HCT116 (cell line): ENCODE measurements around the gene RGPD8. TPM values are rescaled to one million over a fixed set of nuclear protein-coding genes. Genes with fewer than 3 reads are reported as not detected.

Experiments
- ATAC-seq: fragments of 200-7000 bp; cut with Tn5 transposase; 2 replicates; pipeline ENCODE4 v1.9.1; 2020; ENCODE audit warnings: mild to moderate bottlenecking, moderate library complexity
- BruUV-seq: library from RNA; stranded (reverse); fragments of 400-500 nt; replicated peaks from 2 replicates; lab custom pipeline; 2021; lab: Mats Ljungman, UMichigan
- CTCF ChIA-PET: fragments of 300-600 bp; sonication (Branson Sonifier 250); formaldehyde crosslinking; loops from one replicate; lab custom pipeline; 2021; ENCODE audit warnings: antibody characterized with exemption; lab: Charles Lee
- POLR2A ChIA-PET: fragments of 300-600, 350-600 bp; sonication (Branson Sonifier 250); formaldehyde crosslinking; loops from one replicate; lab custom pipeline; 2021; ENCODE audit warnings: antibody characterized with exemption; lab: Charles Lee
- RAD21 ChIA-PET, 2 experiments: fragments of 300-600 bp; sonication (Branson Sonifier 250); formaldehyde crosslinking; loops; one replicate each; lab custom pipeline; 2023; ENCODE audit warnings: low total read pairs in 2 of 2; ENCODE audit not compliant: uncharacterized antibody in 2 of 2, unreplicated experiment in 2 of 2, low non-redundant PET in 1 of 2; lab: Charles Lee
- DNase-seq: peaks from one replicate; pipeline ENCODE4 v3.0.0-alpha.2; 2010; ENCODE audit warnings: low read depth, low spot score
- H2AFZ ChIP-seq: fragments of 200-600 bp; shearing (Covaris generic), sonication (generic); 2 replicates; pipeline ENCODE4 v1.6.1; 2017; ENCODE audit warnings: low read depth, mixed run types, mixed read lengths, antibody characterized with exemption, low read length; ENCODE audit not compliant: poor library complexity, severe bottlenecking
- H3K27ac ChIP-seq: 2 replicates; pipeline ENCODE4 v1.5.1; 2012; ENCODE audit warnings: low read depth, low read length
- H3K27me3 ChIP-seq: fragments of 200-600 bp; sonication (generic); 2 replicates; pipeline ENCODE4 v1.6.1; 2016; ENCODE audit warnings: mixed run types, low read length, mixed read lengths; ENCODE audit not compliant: insufficient read depth
- H3K36me3 ChIP-seq, 2 experiments: fragments of 200-500 bp in 1 of 2; fragments of 200-600 bp in 1 of 2; sonication (Bioruptor generic) in 1 of 2; sonication (generic) in 1 of 2; 2 replicates each; pipeline versions ENCODE4 v1.5.1 to v1.6.1; 2014 to 2016; ENCODE audit warnings: low read length in 2 of 2, inconsistent platforms in 1 of 2, mixed read lengths in 1 of 2, mixed run types in 1 of 2; ENCODE audit not compliant: insufficient read depth in 2 of 2, control insufficient read depth in 1 of 2
- H3K4me1 ChIP-seq, 2 experiments: fragments of 200-600 bp in 1 of 2; sonication (generic) in 1 of 2; 2 replicates each; pipeline versions ENCODE4 v1.5.1 to v1.6.1; 2012 to 2017; ENCODE audit warnings: low read length in 2 of 2, inconsistent platforms in 1 of 2, mild to moderate bottlenecking in 1 of 2, mixed read lengths in 1 of 2, mixed run types in 1 of 2, moderate library complexity in 1 of 2; ENCODE audit not compliant: insufficient read depth in 2 of 2, control insufficient read depth in 1 of 2
- H3K4me2 ChIP-seq: fragments of 200-600 bp; sonication (generic); 2 replicates; pipeline ENCODE4 v1.6.1; 2017; ENCODE audit warnings: mixed run types, low read length, mixed read lengths
- H3K4me3 ChIP-seq, 2 experiments: fragments of 200-600 bp in 1 of 2; sonication (generic) in 1 of 2; replicated peaks in 1 of 2; 2 replicates each; pipeline ENCODE4 v1.5.1; 2011 to 2016; ENCODE audit warnings: low read length in 2 of 2, control low read depth in 1 of 2, low read depth in 1 of 2, mild to moderate bottlenecking in 1 of 2, mixed read lengths in 1 of 2, mixed run types in 1 of 2
- H3K79me2 ChIP-seq: fragments of 200-600 bp; sonication (generic); 2 replicates; pipeline ENCODE4 v1.6.1; 2017; ENCODE audit warnings: mild to moderate bottlenecking, mixed run types, low read length, moderate library complexity, mixed read lengths; ENCODE audit not compliant: insufficient read depth
- H3K9ac ChIP-seq: fragments of 200-600 bp; sonication (generic); 2 replicates; pipeline ENCODE4 v1.6.1; 2016; ENCODE audit warnings: low read length, mixed read lengths
- H3K9me2 ChIP-seq: fragments of 200-600 bp; sonication (generic), shearing (Covaris generic); 2 replicates; pipeline ENCODE4 v1.6.1; 2017; ENCODE audit warnings: mixed run types, mild to moderate bottlenecking, moderate library complexity; ENCODE audit not compliant: insufficient read depth
- H3K9me3 ChIP-seq, 2 experiments: fragments of 200-500 bp in 1 of 2; fragments of 200-600 bp in 1 of 2; sonication (Bioruptor generic) in 1 of 2; sonication (generic) in 1 of 2; 2 replicates each; pipeline ENCODE4 v1.6.1; 2014 to 2017; ENCODE audit warnings: low read length in 2 of 2, mixed read lengths in 2 of 2, inconsistent platforms in 1 of 2, low read depth in 1 of 2, mild to moderate bottlenecking in 1 of 2, mixed run types in 1 of 2, moderate library complexity in 1 of 2; ENCODE audit not compliant: control insufficient read depth in 1 of 2, insufficient read depth in 1 of 2
- H4K20me1 ChIP-seq: fragments of 200-600 bp; sonication (generic), shearing (Covaris generic); 2 replicates; pipeline ENCODE4 v1.6.1; 2017; ENCODE audit warnings: mixed run types, mild to moderate bottlenecking, moderate library complexity; ENCODE audit not compliant: insufficient read depth
- CEBPB ChIP-seq: IDR thresholded peaks from 2 replicates; pipeline ENCODE4 v1.6.1; 2012; ENCODE audit warnings: low read depth
- CTCF ChIP-seq, 3 experiments: fragments of 200-600 bp in 1 of 3; sonication (generic) in 1 of 3; IDR thresholded peaks in 2 of 3; conservative IDR thresholded peaks in 1 of 3; 2 replicates each; pipeline ENCODE4 v1.5.1; 2012 to 2017; ENCODE audit warnings: low read depth in 2 of 3, low read length in 2 of 3, antibody characterized with exemption in 1 of 3, borderline replicate concordance in 1 of 3, control low read depth in 1 of 3, mild to moderate bottlenecking in 1 of 3, mixed read lengths in 1 of 3, mixed run types in 1 of 3, moderate library complexity in 1 of 3; ENCODE audit not compliant: insufficient read depth in 1 of 3
- EZH2 ChIP-seq: fragments of 200-600 bp; sonication (generic); IDR thresholded peaks from 2 replicates; pipeline ENCODE4 v1.6.1; 2017; ENCODE audit warnings: antibody characterized with exemption, mixed run types
- SIN3A ChIP-seq: IDR thresholded peaks from 2 replicates; pipeline ENCODE4 v1.6.1; 2012; ENCODE audit warnings: low read depth
- ZBTB33 ChIP-seq: IDR thresholded peaks from 2 replicates; pipeline ENCODE4 v1.6.1; 2011; ENCODE audit warnings: mild to moderate bottlenecking, low read length, moderate library complexity; ENCODE audit not compliant: insufficient replicate concordance; ENCODE audit errors: extremely low read depth
- intact Hi-C: fragments of 100-400 bp; cut with micrococcal nuclease; formaldehyde crosslinking; loops from 2 replicates; pipeline ENCODE4 v1.10.0; 2022
- total RNA-seq: library from RNA; stranded (reverse); gene quantifications from one replicate; pipeline ENCODE4 v1.2.1, GENCODE V29; 2021; ENCODE audit not compliant: unreplicated experiment

Gene RGPD8
- total RNA-seq, 1 experiment from 2014 or later, result 11.0 TPM

GRCh38 chr2:112451317-112451716, 17.9 kb upstream of the RGPD8 start:
- TF ChIP-seq SIN3A, result no peak
- no peak for TF ChIP-seq ZBTB33
- TF ChIP-seq EZH2, result no peak
- TF ChIP-seq CTCF (IDR thresholded peaks at IDR 0.05 in 2 of 3, conservative IDR thresholded peaks at IDR 0.05 in 1 of 3; ENCODE audit: borderline replicate concordance in 1 of 3, insufficient read depth in 1 of 3, low read depth in 2 of 3, low read length in 2 of 3), result no peak
- no peak for TF ChIP-seq CEBPB
- RAD21 ChIA-PET, result no interaction called here
- H3K79me2 ChIP-seq, result no peaks in the 10 kb centered on the region
- no peak overlapping the region for H2AFZ ChIP-seq
- no peaks in the 10 kb centered on the region for H3K9me2 ChIP-seq
- no peak overlapping the region for H3K4me3 ChIP-seq
- DNase-seq (no peak), ATAC-seq (no peak)
- no TSS peak for BruUV-seq
- peaks cover 4 to 12% of the 10 kb centered on the region in 2 experiments; a peak in 1 of 4 replicates for H3K9me3 ChIP-seq
- H3K27ac ChIP-seq, result no peak overlapping the region
- intact Hi-C loops, result no loop called here
- no peaks in the 10 kb centered on the region for H3K36me3 ChIP-seq
- CTCF ChIA-PET, result no interaction called here
- POLR2A ChIA-PET, result no interaction called here
- H4K20me1 ChIP-seq, result no peaks in the 10 kb centered on the region
- H3K4me1 ChIP-seq, result no peaks in the 10 kb centered on the region
- H3K4me2 ChIP-seq, result no peak overlapping the region
- no peaks in the 10 kb centered on the region for H3K27me3 ChIP-seq
- no peak overlapping the region for H3K9ac ChIP-seq
